ENCODE results near the gene ABHD2.

DNA sequence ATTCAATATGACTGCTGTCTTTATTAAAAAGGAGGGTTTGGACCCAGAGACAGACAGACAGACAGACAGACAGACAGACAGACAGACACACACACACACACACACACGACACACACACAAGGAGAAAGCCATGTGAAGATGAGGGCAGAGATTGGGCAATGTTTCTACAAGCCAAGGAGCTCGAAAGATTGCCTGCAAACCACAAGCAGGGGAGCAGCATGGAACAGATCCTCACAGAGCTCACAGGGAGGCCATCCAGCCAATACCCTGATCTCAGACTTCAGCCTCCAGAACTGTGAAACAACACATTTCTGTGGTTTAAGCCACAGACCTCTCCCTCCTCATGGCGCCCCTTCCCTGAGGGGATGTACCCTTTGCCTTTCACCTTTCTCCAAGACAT, 35.8 kb upstream of the ABHD2 start:
- no peak for TF ChIP-seq CTCF (IDR thresholded peaks at IDR 0.05; ENCODE audit: extremely low read depth in 1 of 2, insufficient read depth in 1 of 2, low read depth in 1 of 2, low read length in 2 of 2)
- TF ChIP-seq POLR2A (IDR thresholded peaks at IDR 0.05; ENCODE audit: low read depth, low read length) = no peak
- no peak for TF ChIP-seq EZH2 (IDR thresholded peaks at IDR 0.05; ENCODE audit: borderline replicate concordance, low read depth, low read length, severe bottlenecking)
- no peak for TF ChIP-seq GATA2 (IDR thresholded peaks at IDR 0.05; ENCODE audit: insufficient read depth, insufficient read length, low read depth, low read length)
- no peak for TF ChIP-seq JUN (IDR thresholded peaks at IDR 0.05; ENCODE audit: borderline replicate concordance, insufficient read depth, insufficient read length, low read depth)
- no peak for TF ChIP-seq MAX (IDR thresholded peaks at IDR 0.05; ENCODE audit: insufficient read depth, insufficient read length)
- no peak for TF ChIP-seq FOS (IDR thresholded peaks at IDR 0.05; ENCODE audit: borderline replicate concordance, insufficient read depth, low read length)

All from endothelial cell of umbilical vein (primary cell).